Measurements from ENCODE around the gene CTNND1.

Gene CTNND1

DNA sequence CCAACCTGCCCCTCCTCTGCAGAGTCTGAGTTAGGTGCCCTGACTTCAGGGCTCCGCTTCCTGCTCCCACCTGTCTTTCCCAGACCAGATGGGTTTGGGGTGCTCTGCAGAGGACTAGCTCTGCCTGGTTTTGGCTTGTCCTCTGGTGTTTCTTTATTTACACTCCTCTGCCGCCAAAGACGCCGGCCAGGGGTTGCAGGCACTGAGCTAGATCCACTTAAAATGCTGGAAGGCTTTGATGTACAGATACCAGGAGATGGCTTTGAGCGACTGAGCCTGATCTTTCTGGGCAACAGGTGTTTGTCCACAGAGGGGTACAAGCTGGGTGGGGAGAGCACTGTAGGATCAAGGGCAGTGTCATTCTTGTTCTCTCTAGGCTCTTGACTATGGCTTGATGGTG lies 16.4 kb upstream of the CTNND1 start:
- DNase-seq (ENCODE audit: insufficient read length, low spot score) (no peak), FAIRE-seq (no peak)
- TF ChIP-seq POLR2A (IDR thresholded peaks at IDR 0.05; ENCODE audit: low read depth, low read length), result no peak

GRCh38 chr11:57746920-57747319 lies 14.7 kb upstream of the CTNND1 start:
- DNase-seq (ENCODE audit: insufficient read length, low spot score) (no peak), FAIRE-seq (no peak)
- TF ChIP-seq POLR2A (IDR thresholded peaks at IDR 0.05; ENCODE audit: low read depth, low read length), result no peak

DNA sequence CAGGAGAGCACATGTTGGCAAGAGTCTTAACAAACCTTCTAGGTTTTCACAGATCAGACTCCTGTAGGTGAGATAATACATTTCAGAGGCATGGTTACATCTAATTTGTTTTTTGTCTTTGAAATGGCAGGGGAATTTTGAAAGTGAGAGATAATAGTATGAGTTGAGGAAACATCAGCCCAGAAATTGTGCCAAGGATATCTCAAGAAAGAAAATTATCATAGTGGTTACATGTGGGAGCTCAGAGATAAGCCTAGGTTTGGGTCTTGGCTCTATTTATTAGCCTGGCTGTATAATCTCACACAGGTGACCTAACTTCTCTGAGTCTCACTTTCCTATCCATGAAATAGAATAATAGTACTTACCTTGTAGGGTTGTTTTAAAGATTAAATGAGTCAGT lies 10.4 kb upstream of the CTNND1 start:
- no peak for FAIRE-seq
- DNase-seq (ENCODE audit: insufficient read length, low spot score), result no peak
- TF ChIP-seq POLR2A (IDR thresholded peaks at IDR 0.05; ENCODE audit: low read depth, low read length), result no peak

- no peak for TF ChIP-seq POLR2A (IDR thresholded peaks at IDR 0.05; ENCODE audit: low read depth, low read length)
- DNase-seq (ENCODE audit: insufficient read length, low spot score) (peak; percentile 19), FAIRE-seq (no peak)
These were observed 9.8 kb upstream of the CTNND1 start, which contains the start of gene BTBD18 for GRCh38 chr11:57751676-57752253. Gene BTBD18 (minus strand): TSS chr11:57751819. CDS start chr11:57751188, 631 bp downstream.

DNA sequence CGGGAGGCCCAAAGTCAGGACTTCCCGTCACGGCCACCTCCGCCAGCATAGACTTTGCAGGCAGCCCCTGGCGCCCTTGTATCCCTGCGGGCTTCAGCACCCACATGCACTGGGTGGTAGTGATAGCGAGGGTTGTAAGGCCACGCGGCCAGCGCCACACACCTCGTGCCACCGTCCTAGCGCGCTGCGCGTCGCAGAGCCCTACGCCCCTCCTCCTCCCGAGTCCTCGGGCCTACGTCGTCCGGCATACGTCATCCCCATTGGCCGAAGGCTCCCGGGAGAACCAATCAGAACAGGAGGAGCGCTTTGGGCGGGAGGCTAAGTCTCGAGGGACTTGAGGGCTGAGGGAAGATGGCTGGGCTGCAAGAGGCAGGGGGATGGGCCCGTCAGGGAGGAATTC lies 8.6 kb upstream of the CTNND1 start:
- FAIRE-seq (no peak), DNase-seq (ENCODE audit: insufficient read length, low spot score) (no peak)
- no peak for TF ChIP-seq POLR2A (IDR thresholded peaks at IDR 0.05; ENCODE audit: low read depth, low read length)

GRCh38 chr11:57758174-57758573 lies 3.4 kb upstream of the CTNND1 start:
- FAIRE-seq (no peak), DNase-seq (ENCODE audit: insufficient read length, low spot score) (no peak)
- TF ChIP-seq POLR2A (IDR thresholded peaks at IDR 0.05; ENCODE audit: low read depth, low read length), result no peak

- FAIRE-seq, result no peak
- no peak for TF ChIP-seq POLR2A (IDR thresholded peaks at IDR 0.05; ENCODE audit: low read depth, low read length)
- DNase-seq (ENCODE audit: insufficient read length, low spot score), result no peak
These were observed 746 bp downstream of the CTNND1 start for GRCh38 chr11:57762235-57762861.

DNA sequence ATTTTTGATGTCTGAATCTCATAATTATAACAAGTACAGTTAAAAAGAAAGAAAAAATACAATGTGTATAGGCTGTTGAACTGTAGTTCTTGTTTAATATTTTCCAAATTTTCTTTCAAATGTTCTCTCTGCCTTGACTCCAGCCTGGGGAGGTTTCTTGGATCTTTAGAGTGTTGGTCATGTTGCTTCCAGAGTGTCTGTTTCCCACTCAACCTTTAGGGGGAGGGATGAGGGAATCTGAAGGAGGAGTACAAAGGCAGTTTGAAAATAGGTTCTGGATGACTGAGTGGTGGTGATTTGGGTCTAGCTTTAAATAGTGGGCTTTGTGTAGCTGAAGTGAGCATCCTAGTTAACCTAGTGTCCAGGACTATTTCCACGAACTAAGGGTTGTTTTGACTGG lies 2.0 kb downstream of the CTNND1 start:
- DNase-seq (ENCODE audit: insufficient read length, low spot score) (no peak), FAIRE-seq (no peak)

GRCh38 chr11:57764021-57764420 lies 2.4 kb downstream of the CTNND1 start:
- no peak for FAIRE-seq
- no peak for DNase-seq (ENCODE audit: insufficient read length, low spot score)
- TF ChIP-seq POLR2A (IDR thresholded peaks at IDR 0.05; ENCODE audit: low read depth, low read length), result no peak

More for the DNA sequence above, 2.0 kb downstream of the CTNND1 start:
- TF ChIP-seq POLR2A (IDR thresholded peaks at IDR 0.05; ENCODE audit: low read depth, low read length), result no peak

GRCh38 chr11:57764566-57764965 lies 3.0 kb downstream of the CTNND1 start:
- DNase-seq (ENCODE audit: insufficient read length, low spot score) (no peak), FAIRE-seq (no peak)

GRCh38 chr11:57764972-57765371 lies 3.4 kb downstream of the CTNND1 start:
- FAIRE-seq, result no peak
- TF ChIP-seq POLR2A (IDR thresholded peaks at IDR 0.05; ENCODE audit: low read depth, low read length), result no peak

More at GRCh38 chr11:57764566-57764965, 3.0 kb downstream of the CTNND1 start:
- TF ChIP-seq POLR2A (IDR thresholded peaks at IDR 0.05; ENCODE audit: low read depth, low read length), result no peak

GRCh38 chr11:57770793-57771192 lies 9.2 kb downstream of the CTNND1 start:
- no peak for TF ChIP-seq POLR2A (IDR thresholded peaks at IDR 0.05; ENCODE audit: low read depth, low read length)
- DNase-seq (ENCODE audit: insufficient read length, low spot score), result no peak
- no peak for FAIRE-seq

More at GRCh38 chr11:57764972-57765371, 3.4 kb downstream of the CTNND1 start:
- DNase-seq (ENCODE audit: insufficient read length, low spot score), result no peak

DNA sequence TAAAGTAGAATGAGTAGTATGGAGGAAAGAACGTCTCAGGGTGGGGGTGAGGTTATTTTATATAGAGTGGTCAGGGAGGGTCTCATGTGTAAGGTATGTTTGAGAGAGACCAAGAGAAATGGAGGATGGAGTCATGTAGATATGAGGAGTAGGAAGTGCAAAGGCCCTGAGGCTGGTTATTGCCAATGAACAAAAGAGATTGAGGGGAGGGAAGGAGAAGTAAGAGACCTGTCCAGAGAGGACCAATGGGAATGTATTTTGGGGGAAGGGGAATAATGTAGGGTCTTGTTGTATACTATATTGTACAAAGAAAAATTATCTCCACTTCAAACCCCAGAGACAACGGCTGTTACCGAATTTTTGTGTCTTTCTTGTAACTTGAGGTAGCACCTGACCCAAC lies 9.8 kb downstream of the CTNND1 start:
- FAIRE-seq (no peak), DNase-seq (ENCODE audit: insufficient read length, low spot score) (no peak)
- TF ChIP-seq POLR2A (IDR thresholded peaks at IDR 0.05; ENCODE audit: low read depth, low read length), result no peak

GRCh38 chr11:57772562-57772961 lies 11.0 kb downstream of the CTNND1 start:
- FAIRE-seq (no peak), DNase-seq (ENCODE audit: insufficient read length, low spot score) (no peak)
- TF ChIP-seq POLR2A (IDR thresholded peaks at IDR 0.05; ENCODE audit: low read depth, low read length), result no peak

DNA sequence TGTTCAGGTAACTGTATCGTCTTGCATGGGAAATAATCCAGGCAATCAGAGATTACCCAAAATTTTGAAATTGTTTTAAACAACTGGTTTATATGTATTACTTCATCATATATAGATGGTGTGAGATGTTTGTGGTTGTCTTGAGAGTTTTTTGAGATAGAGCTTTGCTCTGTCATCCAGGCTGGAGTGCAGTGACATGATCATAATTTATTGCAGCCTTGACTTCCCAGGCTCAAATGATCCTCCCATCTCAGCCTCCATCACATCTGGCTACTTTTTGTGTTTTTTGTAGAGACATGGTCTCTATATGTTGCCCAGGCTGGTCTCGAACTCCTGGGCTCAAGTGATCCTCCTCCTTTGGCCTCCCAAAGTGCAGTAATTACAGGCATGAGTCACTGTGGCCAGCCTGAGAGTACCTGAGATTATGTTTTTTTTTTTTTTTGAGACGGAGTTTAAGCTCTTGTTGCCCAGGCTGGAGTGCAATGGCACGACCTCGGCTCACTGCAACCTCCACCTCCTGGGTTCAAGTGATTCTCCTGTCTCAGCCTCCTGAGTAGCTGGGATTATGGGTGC lies 11.5 kb downstream of the CTNND1 start:
- no peak for TF ChIP-seq POLR2A (IDR thresholded peaks at IDR 0.05; ENCODE audit: low read depth, low read length)
- no peak for DNase-seq (ENCODE audit: insufficient read length, low spot score)
- FAIRE-seq, result no peak

Data from H54 (cell line).